IPS DF 19.7 (cell line): ENCODE data around the gene CA10.

Experiments
- DNase-seq: peaks from one replicate; pipeline ENCODE4 v3.0.0-alpha.2; 2013; ENCODE audit warnings: low read depth, low spot score

CA10 gene

DNA sequence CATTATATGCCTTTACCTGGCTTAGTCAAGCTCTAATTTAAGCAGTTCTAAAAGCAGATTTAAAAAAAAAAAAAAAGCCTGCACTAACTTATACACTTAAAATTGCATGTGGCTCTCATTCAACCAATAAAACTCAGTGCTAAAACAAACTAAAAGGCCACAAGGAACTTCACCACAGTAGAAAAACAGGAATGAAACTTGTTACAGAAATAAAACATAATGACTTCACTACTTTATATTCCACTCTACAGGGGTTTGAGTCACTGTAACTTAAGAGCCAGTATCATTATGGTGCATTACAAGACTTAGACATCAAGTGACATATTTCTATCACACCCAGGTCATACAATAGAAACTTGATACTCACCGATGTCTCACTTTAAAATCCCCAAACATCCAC, 11.1 kb downstream of the CA10 start:
- no peak for DNase-seq

DNA sequence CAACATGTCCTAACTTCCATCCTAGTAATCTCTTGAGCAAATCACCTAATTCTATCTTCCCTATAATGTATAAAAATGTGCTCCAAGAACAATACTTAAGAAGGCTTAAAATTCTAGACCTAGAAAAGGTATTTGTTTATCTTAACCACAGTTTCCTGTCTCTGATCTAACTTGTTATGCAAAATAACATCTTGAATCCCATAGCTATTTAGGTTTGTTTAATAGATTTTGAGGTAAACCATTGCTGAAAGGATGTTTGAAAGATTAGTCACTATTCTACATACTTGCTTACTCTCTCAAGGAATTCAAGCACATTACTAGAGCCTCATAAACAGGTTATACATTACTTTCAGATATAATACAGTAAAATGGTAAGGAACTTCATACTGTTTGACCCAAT, 13.0 kb downstream of the CA10 start:
- no peak for DNase-seq

DNA sequence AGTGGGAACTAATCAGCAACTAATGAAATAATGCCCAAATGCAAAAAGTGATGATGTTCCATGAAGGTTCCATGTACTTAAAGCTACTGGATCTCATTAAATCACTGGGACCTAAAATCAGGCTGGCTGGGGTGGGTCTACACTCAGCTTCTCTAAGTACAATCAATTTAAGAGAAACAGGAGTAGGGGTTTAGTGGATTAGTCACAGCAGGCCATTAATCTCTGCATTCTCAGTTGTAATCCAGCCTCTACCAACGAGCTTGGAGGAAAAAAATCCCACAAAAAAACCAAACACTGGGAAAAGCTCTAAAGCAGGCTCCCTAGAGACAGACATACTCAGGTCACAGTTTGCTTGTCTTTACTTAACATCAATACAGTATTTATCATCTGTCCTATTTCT, 15.0 kb downstream of the CA10 start:
- DNase-seq, result no peak

DNA sequence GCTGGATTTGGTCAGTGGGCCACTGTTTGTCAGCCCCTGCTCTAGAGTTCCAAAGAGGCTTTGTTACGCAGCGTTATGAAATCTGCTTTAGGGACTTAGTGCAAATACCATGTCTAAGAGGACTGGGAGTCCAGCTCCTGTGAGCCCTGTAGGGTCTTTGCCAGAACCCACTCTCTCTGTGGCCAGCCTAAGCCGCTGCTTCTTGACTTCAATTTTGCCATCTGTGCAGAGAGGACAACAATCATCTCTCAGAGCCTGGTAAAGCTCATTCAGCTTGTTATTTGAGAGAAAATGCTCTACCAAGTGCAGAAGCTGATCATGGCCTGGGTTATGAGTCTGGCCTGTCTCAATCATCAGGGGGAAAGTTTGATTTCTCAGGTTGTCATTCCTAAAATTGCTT, 17.9 kb downstream of the CA10 start:
- DNase-seq, result no peak

DNA sequence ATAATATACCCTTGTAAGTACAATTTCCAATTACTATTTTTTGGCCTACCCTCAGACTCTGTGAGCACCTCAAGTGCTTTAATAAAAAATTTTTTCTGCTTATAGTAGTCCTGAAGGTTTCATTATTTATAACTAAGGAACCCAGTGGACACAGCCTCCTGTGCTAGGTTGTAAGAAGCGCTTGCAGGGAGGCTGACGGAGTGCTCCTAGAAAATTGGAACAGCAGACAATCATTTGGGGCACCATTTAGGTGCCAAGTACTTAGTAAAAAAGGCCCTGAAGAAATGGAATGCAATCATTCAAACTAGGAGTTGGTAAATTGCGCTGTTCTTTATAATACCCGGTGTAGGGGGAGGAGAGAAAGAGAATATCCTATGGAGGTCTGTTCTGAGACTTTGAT, 19.8 kb downstream of the CA10 start:
- no peak for DNase-seq

DNA sequence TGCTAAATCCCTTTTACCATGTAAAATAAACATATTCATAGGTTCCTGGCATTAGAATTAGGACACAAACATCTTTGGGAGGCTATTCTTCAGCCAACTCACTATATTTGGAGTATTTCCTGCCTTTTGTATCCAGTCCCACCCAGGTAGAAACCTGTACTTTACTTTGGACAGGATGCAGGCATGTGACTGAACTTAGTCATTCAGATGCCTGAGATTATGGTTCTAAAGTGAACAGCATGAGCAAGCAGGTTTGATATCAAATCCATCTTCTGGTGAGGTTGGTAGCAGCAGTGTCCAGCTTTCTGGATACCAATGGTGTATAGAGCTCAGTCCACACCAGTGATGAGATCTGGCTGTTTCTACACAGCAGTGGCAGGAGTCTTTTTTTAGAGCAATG, 20.2 kb downstream of the CA10 start:
- DNase-seq, result no peak

DNA sequence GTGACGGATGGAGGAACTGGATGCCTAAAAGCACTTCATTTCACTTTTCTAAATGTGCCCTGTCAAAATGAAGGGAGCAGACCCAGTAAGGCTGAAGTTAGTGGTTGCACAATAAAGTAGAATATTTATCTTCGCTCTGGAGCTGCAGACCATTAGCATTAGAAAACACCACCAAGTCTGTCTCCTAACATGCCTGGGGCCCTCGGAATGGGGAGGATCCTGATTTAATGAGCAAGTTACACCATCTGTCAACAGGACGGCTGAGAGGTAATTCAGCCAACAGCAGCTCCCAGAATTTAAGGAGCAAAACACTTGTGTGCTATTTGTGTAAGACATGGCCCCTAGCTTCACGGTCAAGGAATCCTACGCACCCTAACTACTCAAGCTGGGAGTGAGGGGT, 22.3 kb downstream of the CA10 start:
- no peak for DNase-seq

DNA sequence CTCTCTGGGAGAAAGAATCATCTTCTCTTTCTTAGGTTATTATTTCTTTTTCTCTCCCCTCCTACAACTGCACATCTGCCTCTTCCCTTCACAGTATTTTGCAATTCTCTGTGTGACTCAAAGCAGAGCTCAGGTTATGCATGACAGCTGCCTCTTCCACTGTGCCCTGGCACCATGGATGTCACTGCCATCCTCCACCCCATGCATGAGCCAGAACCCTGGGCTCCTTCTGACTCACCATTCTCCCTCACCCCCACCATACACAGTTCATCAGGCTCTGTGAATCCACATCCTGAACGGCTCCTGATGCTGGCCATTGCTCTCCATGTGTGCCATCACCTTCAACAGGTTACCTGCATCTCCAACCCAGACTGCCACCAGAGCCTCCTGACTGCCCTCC, 23.9 kb downstream of the CA10 start:
- no peak for DNase-seq

DNA sequence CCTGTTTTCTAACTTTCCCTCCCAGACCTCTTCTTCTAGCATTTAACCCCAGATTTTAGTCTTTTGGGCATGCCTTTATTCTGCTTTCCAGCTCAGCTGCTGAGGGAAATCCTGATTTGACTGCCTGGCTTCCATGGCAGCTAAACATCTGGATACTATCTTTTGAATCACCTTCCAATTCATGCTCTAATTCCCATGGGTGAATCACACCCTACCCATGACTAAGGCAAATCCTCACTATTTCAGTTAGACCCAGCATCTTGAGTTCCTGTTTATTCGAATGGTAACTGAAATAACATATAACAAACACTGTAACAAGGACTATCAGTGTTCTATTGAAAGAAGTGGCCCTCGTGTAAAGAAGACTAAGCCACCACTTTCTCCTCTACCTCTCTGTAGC, 29.8 kb downstream of the CA10 start:
- DNase-seq, result no peak

DNA sequence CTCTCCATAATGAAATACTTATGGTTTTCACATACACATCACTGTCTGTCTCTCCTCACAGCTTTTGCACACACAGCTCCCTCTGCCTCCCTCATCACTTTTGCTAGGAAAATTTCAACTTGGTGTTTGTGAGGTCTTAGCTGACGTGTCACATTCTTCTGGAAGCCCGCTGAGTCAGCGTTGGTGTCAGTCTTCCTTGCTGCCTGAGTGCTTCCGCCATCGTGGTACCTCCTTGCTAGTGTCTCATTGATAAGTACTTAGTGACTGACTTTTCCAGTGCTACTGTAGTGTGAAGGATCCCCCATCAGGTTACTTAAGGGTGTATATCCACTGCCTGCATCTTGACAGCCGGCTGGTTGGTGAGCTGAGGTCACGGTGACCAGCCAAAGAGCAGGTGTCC, 33.5 kb downstream of the CA10 start:
- DNase-seq, result no peak

DNA sequence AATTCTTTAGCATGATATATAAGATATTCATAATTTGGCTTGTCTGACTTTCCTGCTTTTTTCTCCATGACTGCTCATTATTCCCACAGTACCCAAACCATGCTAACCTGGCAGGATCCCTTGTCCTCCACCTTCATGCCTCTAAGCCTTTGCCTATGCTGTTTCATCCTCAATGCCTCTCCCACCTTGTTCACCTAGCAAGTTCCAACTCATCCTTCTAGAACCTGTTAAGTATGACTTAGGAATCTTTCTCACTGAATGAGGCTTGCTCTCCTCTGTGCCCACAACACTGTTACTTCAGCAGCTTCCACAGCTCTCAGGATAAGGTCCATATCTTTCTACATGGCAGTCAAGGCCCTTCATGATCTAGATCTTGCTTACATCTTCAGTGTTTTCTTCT, 34.0 kb downstream of the CA10 start:
- DNase-seq, result no peak

DNA sequence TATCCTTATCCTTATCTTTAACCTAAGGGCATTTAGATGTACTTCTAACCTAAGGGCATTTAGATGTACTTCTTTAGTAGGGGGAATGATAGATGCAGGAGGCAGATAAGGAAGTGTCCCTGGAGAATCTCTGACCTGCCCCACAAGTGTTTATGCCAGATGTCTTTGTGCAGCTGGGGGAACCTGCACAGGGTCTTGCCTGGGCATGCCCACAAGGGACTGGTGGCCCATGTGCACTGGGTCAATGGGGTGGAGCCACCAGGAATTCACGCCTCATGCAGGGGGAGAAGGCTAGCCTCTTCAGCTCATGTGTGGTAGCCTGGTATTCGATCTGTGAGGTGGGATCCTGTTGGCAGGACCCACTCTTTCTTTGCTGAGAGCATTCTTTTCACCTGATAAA, 38.0 kb downstream of the CA10 start:
- DNase-seq, result no peak

DNA sequence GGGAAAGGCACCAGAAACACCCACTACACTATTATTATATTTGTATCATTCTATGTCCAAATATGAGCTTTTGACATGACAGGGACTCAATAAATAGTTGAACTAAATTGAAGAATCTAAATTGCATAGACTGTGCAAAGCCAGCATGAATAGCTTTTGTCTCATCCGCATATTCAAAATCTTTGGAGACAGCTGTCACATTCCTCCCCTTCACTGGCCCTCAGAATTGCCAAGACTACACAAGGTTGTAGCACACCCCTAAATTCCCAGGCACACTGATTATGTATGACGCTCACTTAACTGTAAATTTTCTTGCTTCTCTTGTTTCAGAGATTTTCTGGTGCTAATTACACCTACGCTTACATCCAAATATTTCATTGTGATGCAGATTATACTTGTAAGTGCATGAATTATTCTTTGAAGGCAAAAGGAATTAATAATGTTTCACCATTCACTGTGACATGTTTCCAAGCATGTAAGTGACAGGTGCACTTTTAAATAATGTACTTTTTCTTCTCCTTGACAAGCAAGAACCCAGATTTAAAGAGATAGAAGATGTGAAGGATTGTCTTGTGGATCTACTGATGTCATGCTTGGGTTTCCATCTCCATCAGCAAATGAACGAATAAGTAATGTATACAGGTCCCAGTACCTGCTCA, 47.5 kb downstream of the CA10 start:
- DNase-seq, result no peak

DNA sequence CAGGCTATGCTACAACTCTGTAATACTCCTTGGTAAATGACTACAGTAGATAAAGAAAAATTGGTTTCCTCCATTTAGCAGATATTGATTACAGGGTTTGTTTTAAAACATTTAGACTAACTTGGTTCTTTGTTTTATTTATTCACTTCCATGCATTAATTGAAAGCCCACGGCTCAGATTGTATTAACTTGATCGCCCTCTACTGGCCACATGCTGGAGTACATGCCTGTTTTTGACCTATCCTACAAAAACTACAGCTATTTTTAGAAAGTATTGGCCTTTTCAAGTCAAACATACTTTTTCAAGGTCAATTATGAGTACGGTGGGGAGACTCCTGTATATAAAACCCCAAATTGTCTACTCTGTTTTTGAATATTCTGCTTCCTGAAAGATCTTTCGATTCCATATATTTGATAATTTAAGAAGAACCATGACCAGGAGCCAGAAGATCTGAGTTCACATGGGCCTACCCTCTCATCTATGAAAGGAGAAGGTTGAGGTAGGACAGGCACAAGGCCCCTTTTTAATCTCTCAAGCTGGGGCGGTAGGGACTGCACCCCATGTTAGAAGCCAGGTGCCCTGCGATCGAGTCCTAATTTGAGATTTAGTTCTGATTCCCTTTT, 51.8 kb downstream of the CA10 start:
- DNase-seq, result no peak

DNA sequence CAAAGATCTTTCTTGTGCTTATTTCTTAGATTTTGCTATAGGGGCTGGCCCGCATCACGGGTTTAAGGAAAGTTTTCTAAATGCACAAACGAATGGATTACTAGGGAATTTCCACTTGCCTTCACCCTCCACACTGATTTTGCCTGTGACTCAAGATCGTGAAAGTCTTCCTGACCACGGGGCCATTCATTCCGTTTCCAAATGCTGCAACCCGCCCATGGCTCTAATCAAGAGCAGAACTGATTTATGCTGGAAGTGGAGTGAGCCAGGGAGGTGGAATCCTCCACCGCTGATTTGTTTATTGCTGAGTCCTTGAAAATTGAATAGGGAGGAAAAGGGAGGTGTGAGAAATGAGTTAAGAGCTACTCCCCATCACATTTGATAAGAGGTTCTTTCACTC, 52.4 kb downstream of the CA10 start:
- no peak for DNase-seq

DNA sequence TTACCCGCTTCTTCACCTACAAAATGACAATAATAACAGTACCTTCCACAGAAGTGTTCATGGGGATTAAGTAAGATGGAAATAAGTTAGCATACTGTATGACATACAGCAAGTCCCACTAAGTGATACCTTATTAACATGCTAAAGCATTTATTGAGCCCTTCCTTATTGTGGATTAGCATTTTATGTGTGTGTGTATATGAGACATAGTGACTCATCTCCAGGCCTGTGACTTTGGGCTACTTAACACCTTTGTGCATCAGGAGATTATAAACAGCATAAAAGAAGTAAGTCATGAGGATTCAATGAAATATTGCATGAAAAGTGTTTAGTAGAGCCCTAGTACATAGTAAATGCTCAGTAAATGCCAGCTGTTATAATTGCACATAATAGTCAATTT, 52.9 kb downstream of the CA10 start:
- DNase-seq, result no peak

DNA sequence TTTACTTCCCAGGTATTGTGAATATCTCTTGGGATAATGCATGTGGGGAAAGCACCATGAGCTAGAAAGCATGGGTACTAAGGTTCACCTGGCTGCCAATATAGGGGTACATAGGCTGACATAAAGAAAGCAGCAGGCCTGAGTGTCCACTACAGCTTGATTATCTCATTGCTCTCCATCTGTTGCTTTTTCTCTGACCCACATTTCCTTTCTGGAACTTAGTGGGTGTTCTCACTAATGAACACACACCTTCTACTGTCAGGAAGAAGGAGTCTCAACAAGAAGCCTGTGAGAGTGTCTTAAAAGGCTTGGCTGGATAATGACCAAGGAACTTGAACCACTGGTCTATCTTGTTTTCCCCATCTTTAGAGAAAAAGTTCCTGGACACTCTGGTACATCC, 62.5 kb downstream of the CA10 start:
- DNase-seq, result no peak

DNA sequence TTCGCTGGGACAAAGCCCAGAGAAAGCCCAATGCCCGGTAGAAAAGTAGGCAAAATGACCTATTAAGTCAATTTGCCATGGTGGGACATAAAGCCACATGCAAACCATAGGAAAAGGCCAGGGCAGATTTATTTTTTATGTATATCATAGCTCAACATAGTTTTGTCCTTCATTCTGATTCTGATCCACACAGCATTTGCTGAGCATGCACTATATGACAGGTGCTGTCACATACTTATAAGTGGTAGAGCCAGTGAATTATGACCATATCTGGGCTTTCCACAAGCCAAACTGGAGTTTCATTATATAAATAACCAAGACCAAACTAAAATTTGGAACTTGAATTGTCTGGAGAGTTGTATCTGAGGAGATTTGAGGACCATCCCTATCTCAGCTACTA, 74.3 kb downstream of the CA10 start:
- no peak for DNase-seq

DNA sequence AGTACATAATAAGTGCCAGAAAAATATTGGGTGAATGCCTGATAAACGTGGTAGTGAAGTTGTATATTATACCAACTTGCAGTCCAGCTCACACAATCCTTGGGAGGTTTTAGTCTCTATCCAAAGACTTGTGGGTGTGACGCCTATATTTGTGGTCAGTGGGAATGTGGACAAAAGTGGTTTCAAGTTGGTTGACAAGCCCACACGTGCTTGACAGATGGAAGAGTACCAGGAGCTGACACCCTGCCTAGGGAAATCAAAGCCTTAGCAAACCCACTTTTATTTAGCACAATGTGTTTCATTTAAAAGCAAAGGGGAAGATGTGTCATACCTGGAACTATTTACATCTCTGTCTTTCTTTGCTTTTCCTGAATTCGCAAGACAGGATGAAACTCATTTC, 79.0 kb downstream of the CA10 start:
- DNase-seq, result no peak

DNA sequence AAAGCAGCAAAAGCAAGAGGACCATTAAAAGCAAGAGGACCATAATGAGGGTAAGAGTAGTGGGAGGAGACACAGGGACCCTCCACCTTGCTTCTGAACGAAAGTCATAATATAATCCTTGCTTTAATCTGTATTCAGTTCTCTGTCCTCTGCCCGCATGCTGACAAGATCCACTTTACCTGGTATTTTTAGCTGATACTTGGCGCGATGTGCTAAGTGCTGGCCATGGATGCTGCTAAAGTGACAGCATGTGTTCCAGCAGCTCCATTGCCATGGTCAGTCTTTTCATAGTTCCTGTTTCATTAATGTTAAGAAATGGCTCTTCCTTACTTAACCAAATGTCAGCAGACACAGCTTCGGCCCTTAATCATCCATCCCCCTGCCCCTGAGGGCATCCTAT, 86.8 kb downstream of the CA10 start:
- DNase-seq, result no peak

DNA sequence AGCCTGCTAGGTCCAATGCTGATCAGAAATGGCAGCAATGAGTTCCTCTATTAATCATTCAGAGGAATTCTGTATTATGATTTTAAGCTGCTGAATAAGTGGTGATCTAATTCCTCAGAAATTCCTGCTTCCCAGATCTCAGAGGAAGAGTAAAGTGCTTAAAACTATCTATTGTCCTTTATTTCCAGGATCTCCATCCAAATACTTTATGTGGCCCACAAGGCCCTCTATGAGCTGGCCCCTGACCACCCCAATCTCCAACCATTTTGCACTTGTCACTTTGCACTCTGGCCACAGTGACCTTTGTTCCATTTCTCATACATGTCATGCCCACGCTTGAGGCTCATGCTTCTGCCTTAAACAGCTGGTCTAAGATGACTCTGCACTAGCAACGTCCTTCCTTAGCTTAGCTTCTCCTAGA, 93.7 kb downstream of the CA10 start:
- DNase-seq, result no peak

DNA sequence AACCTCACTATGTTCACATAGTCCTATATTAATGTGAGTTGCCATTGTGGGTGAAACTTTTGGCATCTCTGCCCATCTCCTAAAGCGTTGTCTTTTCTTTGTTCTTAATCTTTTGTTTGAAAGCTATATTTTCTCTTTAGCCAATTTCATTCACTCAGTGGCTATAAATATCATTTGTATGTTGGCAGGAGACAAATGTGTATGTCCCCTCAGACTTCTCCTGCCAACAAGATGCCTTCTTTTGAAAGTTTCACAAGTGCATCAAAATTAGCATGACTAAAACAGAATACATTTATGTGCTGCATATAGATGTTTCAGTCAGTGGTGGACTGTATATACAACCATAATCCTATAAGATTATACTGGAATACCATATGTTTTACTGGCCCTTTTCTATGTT, 109.0 kb downstream of the CA10 start:
- DNase-seq, result no peak

DNA sequence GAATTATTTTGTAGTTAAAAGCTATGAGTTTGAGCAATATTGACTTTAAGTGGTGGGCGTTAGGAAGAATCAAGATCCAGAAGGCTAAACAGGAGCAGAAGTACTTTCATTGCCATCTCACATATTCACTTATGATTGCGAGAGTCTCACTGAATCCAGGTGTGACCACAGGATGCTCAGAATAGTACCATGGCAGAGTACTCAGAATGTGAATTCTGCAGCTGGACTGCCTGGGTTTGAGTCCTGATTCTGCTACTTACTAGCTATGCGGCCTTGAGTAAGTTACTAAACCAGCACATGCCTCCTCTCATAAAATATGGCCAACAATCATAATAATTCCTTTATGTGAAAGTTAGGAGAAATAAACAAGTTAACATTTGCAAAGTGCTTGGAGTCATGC, 109.5 kb downstream of the CA10 start:
- no peak for DNase-seq
